HG03196 (cell line): ENCODE results near the gene RC3H1.
"Not testable (repeated sequence)": the region's sequence is repeated elsewhere in the genome, so short reads cannot be mapped to it uniquely, and the experiment has no call there.

Source experiments
- ATAC-seq: cut with Tn5 transposase; IDR thresholded peaks from one replicate; pipeline ENCODE4 v1.9.1; 2021; ENCODE audit not compliant: unreplicated experiment

The RC3H1 gene

DNA sequence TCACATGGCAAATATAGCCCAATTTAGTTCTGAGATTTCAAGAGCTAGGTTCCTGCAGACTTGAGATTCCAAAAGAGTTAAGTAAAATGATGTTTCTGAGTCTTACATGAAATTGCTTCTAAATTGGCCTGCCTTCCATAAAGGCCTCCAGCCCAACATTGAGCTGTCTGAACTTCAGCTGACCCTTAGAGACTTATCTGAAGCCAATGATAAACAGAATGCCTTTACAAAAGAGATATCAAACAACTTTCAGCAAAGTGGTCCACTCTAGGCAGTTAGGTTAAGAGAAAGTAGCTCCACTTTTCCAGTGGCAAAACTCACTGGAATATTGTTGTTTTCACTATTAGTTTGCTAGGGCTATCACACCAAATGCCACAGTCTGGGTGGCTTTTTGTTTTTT lies 6.3 kb upstream of the RC3H1 start:
- ATAC-seq, result no peak

DNA sequence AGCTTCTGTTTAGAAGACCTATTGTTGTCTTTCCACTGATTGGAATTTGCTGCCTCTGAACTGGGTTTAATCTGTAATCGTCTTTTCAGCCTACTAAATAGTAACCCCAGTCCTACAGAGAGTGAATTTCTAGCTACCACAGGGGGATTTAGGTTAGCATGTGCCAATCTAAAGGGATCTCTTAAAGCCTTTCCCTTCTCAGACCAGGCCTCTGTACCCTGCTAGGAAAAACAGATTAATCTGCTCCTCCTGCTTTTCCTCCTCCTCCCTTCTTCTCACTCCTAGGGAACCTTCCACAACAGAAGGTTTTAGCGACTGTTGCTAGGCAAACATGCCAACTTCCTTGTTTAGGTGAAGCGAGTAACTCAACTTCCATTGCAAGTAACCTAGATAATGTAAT lies 1.3 kb upstream of the RC3H1 start:
- no peak for ATAC-seq

DNA sequence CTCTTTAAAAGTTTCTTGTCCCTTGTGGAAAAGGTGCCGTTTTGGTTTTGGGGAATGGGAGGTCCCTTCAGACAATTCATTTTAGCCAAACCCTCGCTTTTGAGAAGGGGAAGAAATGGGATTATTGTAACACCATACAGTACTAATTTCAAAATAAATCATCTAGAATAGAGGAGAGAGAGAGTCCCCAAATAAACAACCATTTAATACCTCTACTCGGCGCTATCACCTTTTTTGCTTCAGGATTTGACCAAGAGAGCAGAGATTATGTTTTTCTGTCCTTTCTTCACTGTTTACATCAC lies 770 bp upstream of the RC3H1 start:
- no peak for ATAC-seq

DNA sequence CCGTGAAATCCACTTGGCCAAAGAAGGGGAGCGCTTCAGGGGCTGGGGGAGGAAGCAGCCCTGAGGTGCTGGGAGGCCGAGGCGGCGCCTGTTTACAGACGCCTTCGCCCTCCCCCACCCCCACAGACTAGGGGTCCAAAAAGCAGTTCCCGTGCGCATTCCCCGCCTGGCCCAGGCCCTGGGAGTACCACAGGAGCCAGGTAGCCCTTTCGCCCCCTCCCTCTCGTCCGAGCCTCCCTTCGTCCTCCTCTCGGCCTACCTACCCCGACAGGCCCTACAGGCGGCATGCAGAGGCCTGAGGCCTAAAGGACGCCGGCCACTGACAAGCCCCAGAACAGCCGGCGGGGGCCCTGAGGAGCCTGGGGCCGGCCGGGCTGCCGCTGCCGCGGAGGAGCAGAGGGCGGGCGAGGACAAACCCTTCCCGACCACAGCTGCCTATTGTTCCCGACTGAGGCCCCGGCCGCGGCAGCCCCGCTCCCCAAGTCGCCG lies 522 bp downstream of the RC3H1 start:
- ATAC-seq, result peak; percentile 44

GRCh38 chr1:174018565-174018964 lies 3.6 kb downstream of the RC3H1 start:
- no peak for ATAC-seq

DNA sequence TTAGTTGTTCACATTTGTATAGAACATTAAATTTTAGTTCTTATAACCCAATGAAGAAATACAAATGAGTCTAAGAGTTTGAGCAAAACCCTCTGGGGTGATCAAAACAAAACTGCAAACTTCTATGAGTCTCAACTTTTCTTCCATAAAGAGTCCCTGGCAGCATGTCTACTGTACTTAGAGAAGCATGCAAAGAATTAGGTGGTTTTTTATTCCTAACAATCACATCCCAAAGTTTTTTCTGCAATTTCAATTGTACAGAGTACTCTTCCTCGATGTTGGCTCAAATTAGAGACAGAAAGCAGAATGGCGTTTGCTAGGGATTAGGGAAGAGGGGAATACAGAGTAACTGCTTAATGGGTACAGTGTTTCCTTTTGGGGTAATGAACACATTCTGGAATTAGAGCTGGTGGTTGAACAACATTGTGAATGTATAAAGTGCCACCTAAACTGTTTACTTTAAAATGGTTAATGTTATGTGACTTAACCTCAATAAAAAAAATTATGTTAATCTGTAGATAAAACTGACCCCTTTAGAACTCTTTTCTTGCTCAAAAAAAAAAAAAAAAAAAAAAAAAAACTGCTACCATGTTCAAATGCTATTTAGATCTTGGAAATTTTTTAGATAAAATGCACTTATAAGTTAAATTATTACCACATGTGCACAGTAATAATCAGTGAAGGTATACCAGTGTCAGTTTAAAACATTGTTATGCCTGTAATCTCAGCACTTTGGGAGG lies 4.8 kb downstream of the RC3H1 start:
- no peak for ATAC-seq

DNA sequence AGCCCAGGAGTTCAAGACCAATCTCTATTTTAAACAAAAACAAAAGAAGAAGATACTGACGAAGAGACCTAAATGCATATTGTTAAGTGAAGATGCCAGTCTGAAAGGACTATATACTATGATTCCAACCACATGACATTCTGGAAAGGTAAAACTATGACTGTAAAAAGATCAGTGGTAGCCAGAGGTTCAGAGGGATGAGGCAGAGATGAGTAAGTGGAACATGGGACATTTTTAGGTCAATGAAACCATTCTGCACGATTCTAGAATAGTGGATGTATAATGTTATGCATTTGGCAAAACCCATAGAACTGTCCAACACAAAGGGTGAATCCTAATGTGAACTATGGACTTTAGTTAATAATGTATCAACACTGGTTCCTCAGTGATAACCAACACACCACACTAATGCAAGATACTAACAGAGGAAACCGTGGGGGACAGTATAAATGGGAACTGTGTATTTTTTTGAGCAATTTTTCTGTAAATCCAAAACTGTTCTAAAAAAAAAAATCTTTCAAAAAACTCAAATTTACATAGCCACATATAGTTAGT lies 8.2 kb downstream of the RC3H1 start:
- ATAC-seq, result no peak

- ATAC-seq, result no peak
Observed at GRCh38 chr1:174008979-174009378, 13.2 kb downstream of the RC3H1 start.

GRCh38 chr1:174008269-174008668 lies 13.9 kb downstream of the RC3H1 start:
- ATAC-seq, result no peak

GRCh38 chr1:174007851-174008250 lies 14.3 kb downstream of the RC3H1 start:
- no peak for ATAC-seq

DNA sequence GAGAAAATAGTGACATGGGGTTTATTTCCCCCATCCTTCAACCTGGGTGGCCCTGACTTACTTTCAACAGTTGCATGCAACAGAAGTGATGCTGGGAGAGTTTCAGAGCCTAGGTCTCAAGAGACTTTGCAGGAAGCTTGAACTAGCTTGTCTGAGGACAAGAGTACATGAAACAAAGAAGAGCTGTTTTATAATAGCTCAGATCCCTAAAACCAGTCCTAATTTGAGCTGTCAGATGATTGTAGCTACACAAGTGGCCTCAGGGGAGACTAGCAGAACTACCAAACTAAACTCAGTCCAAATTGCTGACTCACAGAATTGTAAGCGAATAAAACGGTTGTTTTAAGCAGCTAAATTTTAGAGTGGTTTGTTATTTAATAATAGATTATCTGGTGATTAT lies 17.1 kb downstream of the RC3H1 start:
- ATAC-seq, result peak; percentile 93

DNA sequence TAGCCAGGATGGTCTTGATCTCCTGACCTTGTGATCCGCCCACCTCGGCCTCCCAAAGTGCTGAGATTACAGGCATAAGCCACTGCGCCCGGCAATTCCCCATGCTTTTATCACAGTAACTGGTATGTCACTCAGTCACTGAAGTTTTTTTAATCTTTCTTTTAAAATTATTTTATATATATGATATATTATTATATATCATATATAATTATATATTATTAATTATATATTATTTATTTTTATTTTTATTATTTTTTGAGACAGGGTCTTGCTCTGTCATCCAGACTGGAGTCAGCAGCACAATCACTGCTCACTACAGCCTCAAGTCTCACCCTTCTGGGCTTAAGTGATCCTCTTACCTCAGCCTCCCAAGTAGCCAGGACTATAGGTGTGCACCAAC lies 18.3 kb downstream of the RC3H1 start:
- no peak for ATAC-seq

DNA sequence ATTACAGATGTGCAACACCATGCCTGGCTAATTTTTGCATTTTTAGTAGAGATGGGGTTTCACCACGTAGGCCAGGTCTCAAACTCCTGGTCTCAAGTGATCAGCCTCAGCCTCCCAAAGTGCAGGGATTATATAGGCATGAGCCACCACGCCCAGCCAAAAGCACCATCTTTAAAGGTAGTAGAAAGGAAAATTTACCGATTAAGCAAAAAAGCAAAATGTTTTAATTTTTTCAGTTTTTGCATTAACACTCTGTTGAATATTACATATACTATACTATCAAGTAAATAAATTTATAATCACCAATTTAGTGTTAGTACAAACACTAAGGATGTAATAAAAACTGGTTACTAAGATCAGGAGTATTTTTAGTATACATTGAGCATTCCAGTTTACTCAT lies 20.6 kb downstream of the RC3H1 start:
- no peak for ATAC-seq

- no peak for ATAC-seq
Observed at GRCh38 chr1:174000371-174000770, 21.8 kb downstream of the RC3H1 start.

GRCh38 chr1:173997791-173998190 lies 24.4 kb downstream of the RC3H1 start:
- ATAC-seq, result no peak

DNA sequence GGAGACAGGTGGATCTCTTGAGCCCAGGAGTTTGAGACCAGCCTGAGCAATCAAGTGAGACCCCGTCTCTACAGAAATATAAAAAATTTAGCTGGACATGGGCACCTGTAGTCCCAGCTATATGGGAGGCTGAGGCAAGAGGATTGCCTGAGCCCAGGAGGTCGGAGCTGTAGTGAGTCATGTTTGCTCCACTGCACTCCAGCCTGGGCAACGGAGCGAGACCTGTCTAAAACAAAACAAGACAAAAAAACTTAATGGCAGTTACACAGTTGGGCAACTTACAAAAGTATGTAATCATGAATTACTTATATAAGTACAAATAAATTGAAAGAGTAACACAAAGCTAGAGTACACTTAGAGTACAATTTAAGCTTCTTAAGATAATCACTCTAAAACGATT lies 25.2 kb downstream of the RC3H1 start:
- ATAC-seq, result no peak

GRCh38 chr1:173995475-173995874 lies 26.7 kb downstream of the RC3H1 start:
- ATAC-seq, result no peak

- not testable (repeated sequence) for ATAC-seq
Observed at GRCh38 chr1:173993948-173994347, 28.2 kb downstream of the RC3H1 start.

GRCh38 chr1:173988068-173988467 lies 34.1 kb downstream of the RC3H1 start:
- ATAC-seq, result no peak

DNA sequence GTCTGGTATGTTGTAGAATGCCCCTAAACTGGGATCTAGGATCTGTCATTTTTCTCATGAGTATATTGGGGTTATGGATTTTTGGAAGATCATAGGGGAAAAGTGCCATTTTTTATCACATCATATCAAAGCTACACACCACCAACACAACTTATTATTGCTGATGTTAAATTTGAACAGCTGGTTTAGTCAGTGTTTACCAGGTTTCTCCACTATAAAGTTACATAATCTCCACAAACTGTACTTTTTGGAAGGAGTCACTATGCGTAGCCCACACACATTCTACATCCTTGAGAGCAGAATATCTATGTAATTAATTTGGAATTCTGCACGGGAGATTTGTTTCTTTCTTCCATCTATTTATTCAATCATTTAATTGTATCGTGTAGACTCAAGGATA lies 35.2 kb downstream of the RC3H1 start:
- no peak for ATAC-seq

DNA sequence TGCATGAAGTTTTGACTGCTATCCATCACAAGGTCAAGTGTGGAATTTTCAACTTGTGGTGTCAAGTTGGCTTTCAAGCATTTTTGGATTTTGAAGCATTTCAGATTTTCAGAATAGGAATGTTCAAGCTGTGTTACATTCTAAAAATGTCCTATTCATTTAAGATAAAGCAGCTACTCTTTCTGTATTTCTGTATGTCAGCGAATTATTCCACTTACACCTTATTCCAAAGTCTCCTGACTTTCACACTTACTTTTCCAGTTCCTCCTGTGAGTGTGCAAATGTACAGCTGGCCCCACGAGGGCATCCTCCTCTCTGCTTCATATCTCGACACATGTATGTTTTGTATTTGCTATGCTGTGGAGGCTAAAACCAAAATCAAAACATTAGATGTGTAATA lies 51.9 kb downstream of the RC3H1 start:
- ATAC-seq, result no peak

GRCh38 chr1:173965896-173966295 lies 56.3 kb downstream of the RC3H1 start:
- not testable (repeated sequence) for ATAC-seq

GRCh38 chr1:173963477-173963876 lies 58.7 kb downstream of the RC3H1 start:
- no peak for ATAC-seq
